ENCODE measurements around the gene EMP2.
"Not testable (repeated sequence)": the region's sequence is repeated elsewhere in the genome, so short reads cannot be mapped to it uniquely, and the experiment has no call there.

EMP2 gene

GRCh38 chr16:10623059-10623458 lies 42.7 kb upstream of the EMP2 start:
- ATAC-seq: no peak
- TF ChIP-seq ZFP30 (CRISPR knock-in tag; IDR thresholded peaks at IDR 0.05) (no peak), ZFP3 (CRISPR knock-in tag; IDR thresholded peaks at IDR 0.05) (no peak), ISL1 (CRISPR knock-in tag; IDR thresholded peaks at IDR 0.05) (no peak), ZNF70 (CRISPR knock-in tag; IDR thresholded peaks at IDR 0.05) (no peak), ARNTL (CRISPR knock-in tag; IDR thresholded peaks at IDR 0.05; ENCODE audit: borderline replicate concordance, low read depth) (no peak), ESRRG (CRISPR knock-in tag; IDR thresholded peaks at IDR 0.05) (no peak), ZNF8 (CRISPR knock-in tag; IDR thresholded peaks at IDR 0.05) (no peak), BACH2 (CRISPR knock-in tag; IDR thresholded peaks at IDR 0.05; ENCODE audit: borderline replicate concordance) (no peak), CSDC2 (CRISPR knock-in tag; IDR thresholded peaks at IDR 0.05) (no peak), OSR1 (CRISPR knock-in tag; IDR thresholded peaks at IDR 0.05) (no peak)
- TF ChIP-seq, protein P1, sequence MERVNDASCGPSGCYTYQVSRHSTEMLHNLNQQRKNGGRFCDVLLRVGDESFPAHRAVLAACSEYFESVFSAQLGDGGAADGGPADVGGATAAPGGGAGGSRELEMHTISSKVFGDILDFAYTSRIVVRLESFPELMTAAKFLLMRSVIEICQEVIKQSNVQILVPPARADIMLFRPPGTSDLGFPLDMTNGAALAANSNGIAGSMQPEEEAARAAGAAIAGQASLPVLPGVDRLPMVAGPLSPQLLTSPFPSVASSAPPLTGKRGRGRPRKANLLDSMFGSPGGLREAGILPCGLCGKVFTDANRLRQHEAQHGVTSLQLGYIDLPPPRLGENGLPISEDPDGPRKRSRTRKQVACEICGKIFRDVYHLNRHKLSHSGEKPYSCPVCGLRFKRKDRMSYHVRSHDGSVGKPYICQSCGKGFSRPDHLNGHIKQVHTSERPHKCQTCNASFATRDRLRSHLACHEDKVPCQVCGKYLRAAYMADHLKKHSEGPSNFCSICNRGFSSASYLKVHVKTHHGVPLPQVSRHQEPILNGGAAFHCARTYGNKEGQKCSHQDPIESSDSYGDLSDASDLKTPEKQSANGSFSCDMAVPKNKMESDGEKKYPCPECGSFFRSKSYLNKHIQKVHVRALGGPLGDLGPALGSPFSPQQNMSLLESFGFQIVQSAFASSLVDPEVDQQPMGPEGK (CRISPR knock-in tag; IDR thresholded peaks at IDR 0.05; ENCODE audit: borderline replicate concordance): no peak
- TF ChIP-seq, protein P2, sequence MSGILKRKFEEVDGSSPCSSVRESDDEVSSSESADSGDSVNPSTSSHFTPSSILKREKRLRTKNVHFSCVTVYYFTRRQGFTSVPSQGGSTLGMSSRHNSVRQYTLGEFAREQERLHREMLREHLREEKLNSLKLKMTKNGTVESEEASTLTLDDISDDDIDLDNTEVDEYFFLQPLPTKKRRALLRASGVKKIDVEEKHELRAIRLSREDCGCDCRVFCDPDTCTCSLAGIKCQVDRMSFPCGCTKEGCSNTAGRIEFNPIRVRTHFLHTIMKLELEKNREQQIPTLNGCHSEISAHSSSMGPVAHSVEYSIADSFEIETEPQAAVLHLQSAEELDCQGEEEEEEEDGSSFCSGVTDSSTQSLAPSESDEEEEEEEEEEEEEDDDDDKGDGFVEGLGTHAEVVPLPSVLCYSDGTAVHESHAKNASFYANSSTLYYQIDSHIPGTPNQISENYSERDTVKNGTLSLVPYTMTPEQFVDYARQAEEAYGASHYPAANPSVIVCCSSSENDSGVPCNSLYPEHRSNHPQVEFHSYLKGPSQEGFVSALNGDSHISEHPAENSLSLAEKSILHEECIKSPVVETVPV (CRISPR knock-in tag; IDR thresholded peaks at IDR 0.05): no peak
- TF ChIP-seq, protein P3, sequence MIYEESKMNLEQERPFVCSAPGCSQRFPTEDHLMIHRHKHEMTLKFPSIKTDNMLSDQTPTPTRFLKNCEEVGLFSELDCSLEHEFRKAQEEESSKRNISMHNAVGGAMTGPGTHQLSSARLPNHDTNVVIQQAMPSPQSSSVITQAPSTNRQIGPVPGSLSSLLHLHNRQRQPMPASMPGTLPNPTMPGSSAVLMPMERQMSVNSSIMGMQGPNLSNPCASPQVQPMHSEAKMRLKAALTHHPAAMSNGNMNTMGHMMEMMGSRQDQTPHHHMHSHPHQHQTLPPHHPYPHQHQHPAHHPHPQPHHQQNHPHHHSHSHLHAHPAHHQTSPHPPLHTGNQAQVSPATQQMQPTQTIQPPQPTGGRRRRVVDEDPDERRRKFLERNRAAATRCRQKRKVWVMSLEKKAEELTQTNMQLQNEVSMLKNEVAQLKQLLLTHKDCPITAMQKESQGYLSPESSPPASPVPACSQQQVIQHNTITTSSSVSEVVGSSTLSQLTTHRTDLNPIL (CRISPR knock-in tag; IDR thresholded peaks at IDR 0.05; ENCODE audit: low read depth): no peak

DNA sequence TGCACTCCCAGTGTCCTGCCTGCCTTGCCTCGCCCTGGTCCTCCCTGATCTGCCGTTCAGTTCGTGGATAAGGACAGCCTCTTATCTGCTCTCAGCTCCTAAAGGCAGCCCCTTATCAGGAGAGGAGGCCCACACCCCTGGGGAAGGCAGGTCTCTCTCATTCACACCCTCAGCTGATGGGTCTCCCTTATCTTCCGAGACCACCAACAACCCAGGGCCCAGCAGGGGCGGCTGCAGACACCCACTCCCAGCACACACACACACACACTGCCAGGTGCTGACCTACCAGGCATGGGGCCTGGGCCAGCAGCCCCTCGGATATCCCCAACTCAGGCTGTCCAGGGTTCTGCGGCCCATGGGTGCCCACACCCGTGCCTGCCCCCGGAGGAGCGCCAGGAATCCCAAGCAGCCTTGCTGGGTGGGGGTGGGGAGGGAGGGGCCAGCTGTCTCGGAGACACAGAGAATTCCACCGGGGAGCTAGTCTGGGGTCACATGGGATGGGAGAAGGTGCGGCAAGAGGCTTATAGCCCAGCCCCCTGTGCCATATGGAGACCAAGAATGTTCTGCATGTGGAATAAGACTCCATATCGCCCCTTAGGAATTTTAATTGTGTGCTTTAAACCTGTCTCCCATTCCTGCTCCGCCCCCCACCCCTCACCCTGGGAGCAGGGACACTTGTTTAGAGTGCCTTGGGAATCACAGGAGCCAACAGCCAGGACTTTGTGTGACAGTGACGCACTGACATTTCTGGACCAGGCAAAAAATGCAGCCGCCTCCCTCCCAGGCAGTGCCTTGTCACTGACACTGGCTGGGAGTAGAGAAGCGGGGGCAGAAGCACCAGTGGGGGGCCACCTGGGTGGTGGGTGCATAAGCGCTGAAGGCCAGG lies 41.9 kb upstream of the EMP2 start:
- ATAC-seq: no peak
- peak; percentile 32; the same call in 1 of the 2 replicates for TF ChIP-seq ISL1 (CRISPR knock-in tag; IDR thresholded peaks at IDR 0.05)
- TF ChIP-seq, protein P3 (CRISPR knock-in tag; IDR thresholded peaks at IDR 0.05; ENCODE audit: low read depth): no peak

DNA sequence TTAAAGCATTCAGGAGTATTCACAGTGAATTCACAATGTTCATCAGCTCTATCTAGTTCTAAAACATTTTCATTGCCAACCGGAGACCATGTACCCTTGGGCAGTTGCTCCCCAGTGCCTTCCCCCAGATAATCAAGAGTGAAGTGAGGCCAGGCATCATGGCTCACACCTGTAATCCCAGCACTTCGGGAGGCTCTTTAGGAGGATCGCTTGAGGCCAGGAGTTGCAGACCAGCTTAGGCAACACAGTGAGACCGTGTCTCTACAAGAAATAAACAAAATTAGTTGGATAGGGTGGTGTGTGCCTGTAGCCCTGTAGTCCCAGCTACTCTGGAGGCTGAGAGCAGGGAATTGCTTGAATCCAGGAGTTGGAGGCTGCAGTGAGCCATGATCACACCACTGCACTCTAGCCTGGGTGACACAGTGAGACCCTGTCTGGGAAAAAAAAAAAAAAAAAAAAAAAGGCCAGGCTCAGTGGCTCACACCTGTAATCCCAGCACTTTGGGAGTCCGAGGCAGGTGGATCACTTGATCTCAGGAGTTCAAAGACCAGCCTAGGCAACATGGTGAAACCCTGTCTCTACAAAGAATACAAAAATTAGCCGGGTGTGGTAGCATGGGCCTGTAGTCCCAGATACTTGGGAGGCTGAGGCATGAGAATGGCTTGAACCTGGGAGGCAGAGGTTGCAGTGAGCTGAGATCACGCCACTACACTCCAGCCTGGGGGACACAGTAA lies 41.0 kb upstream of the EMP2 start:
- not testable (repeated sequence) for ATAC-seq

DNA sequence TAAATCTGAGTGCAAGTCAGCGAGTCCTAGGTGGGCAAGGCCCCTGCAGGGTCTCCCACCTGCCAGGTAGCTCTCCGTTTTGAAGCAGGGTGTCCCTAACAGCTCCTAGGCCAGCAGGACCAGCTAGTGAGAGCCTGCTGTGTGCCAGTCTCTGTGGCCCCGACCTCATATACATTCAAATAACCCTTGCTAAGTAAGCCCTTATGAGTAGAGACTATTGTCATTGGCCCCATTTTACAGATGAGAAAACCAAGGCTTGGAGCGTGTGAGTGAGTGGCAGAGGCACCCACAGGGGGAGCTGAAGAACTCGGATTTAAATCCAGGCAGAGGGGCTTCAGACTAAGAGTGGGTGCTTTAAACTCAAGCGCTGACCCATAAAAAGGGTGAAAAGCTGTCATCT lies 39.7 kb upstream of the EMP2 start:
- no peak for ATAC-seq
- TF ChIP-seq ZNF8 (CRISPR knock-in tag; IDR thresholded peaks at IDR 0.05): no peak
- TF ChIP-seq, protein P2 (CRISPR knock-in tag; IDR thresholded peaks at IDR 0.05): no peak
- TF ChIP-seq, protein P1 (CRISPR knock-in tag; IDR thresholded peaks at IDR 0.05; ENCODE audit: borderline replicate concordance): no peak
- TF ChIP-seq ZFP3 (CRISPR knock-in tag; IDR thresholded peaks at IDR 0.05): no peak
- no peak for TF ChIP-seq PPARA (CRISPR knock-in tag; IDR thresholded peaks at IDR 0.05; ENCODE audit: borderline replicate concordance)
- TF ChIP-seq ARNTL (CRISPR knock-in tag; IDR thresholded peaks at IDR 0.05; ENCODE audit: borderline replicate concordance, low read depth): no peak
- TF ChIP-seq TOX (CRISPR knock-in tag; IDR thresholded peaks at IDR 0.05; ENCODE audit: borderline replicate concordance): no peak
- TF ChIP-seq ZNF565 (CRISPR knock-in tag; conservative IDR thresholded peaks at IDR 0.05; ENCODE audit: low read depth): no peak
- TF ChIP-seq POU6F1 (CRISPR knock-in tag; IDR thresholded peaks at IDR 0.05; ENCODE audit: borderline replicate concordance, low read depth): no peak
- TF ChIP-seq CSDC2 (CRISPR knock-in tag; IDR thresholded peaks at IDR 0.05): no peak
- no peak for TF ChIP-seq ESRRG (CRISPR knock-in tag; IDR thresholded peaks at IDR 0.05)
- no peak for TF ChIP-seq RARB (CRISPR knock-in tag; IDR thresholded peaks at IDR 0.05)
- TF ChIP-seq ZC3H10 (CRISPR knock-in tag; IDR thresholded peaks at IDR 0.05): no peak

Measured in SK-N-SH treated with all-trans-retinoic acid at 6 μM for 48 hours (cell line).